ENCODE data around the gene FLT3LG.

The FLT3LG gene

GRCh38 chr19:49491804-49492572 is 18.0 kb downstream of the FLT3LG start:
- peak overlapping the region; percentile 10; the same call in 1 of the 2 replicates for H3K9ac ChIP-seq
- peaks cover 55% of the 10 kb centered on the region for H3K36me3 ChIP-seq
- no peak overlapping the region for H3K4me2 ChIP-seq
- no peak overlapping the region for H3K4me3 ChIP-seq
- TF ChIP-seq Cebpa-rat (IDR thresholded peaks at IDR 0.05): no peak
- H3K27me3 ChIP-seq: no peaks in the 10 kb centered on the region
- no peak overlapping the region for H3K27ac ChIP-seq
- H4K20me1 ChIP-seq: peaks cover 55% of the 10 kb centered on the region
- H3K9me3 ChIP-seq: no peaks in the 10 kb centered on the region
- peaks cover 44% of the 10 kb centered on the region for H3K4me1 ChIP-seq

GRCh38 chr19:49492573-49493405 is 18.8 kb downstream of the FLT3LG start:
- Histone ChIP-seq H3K4me3 (no peak overlapping the region), H3K4me2 (no peak overlapping the region), H3K27ac (no peak overlapping the region), H3K9ac (peak overlapping the region; percentile 10; the same call in 1 of the 2 replicates), H4K20me1 (peaks cover 60% of the 10 kb centered on the region), H3K4me1 (peaks cover 49% of the 10 kb centered on the region), H3K27me3 (no peaks in the 10 kb centered on the region), H3K36me3 (peaks cover 62% of the 10 kb centered on the region), H3K9me3 (no peaks in the 10 kb centered on the region)
- no peak for TF ChIP-seq Cebpa-rat (IDR thresholded peaks at IDR 0.05)

- Histone ChIP-seq H3K36me3 (peaks cover 52% of the 10 kb centered on the region), H3K4me1 (peaks cover 65% of the 10 kb centered on the region), H4K20me1 (peaks cover 54% of the 10 kb centered on the region), H3K27me3 (no peaks in the 10 kb centered on the region), H3K4me2 (peak overlapping the region; percentile 97), H3K9me3 (no peaks in the 10 kb centered on the region), H3K4me3 (peak overlapping the region; percentile 83), H3K9ac (peak overlapping the region; percentile 99), H3K27ac (peak overlapping the region; percentile 99)
- TF ChIP-seq Cebpa-rat (IDR thresholded peaks at IDR 0.05): no peak
Measured at GRCh38 chr19:49496574-49497008, 22.6 kb downstream of the FLT3LG start.

GRCh38 chr19:49497047-49497788 is 23.2 kb downstream of the FLT3LG start:
- Histone ChIP-seq H3K4me2 (peak overlapping the region; percentile 97), H3K27me3 (no peaks in the 10 kb centered on the region), H3K9ac (peak overlapping the region; percentile 99), H3K27ac (peak overlapping the region; percentile 99), H3K4me3 (peak overlapping the region; percentile 83), H4K20me1 (peaks cover 47% of the 10 kb centered on the region), H3K4me1 (peaks cover 71% of the 10 kb centered on the region), H3K36me3 (peaks cover 46% of the 10 kb centered on the region), H3K9me3 (no peaks in the 10 kb centered on the region)
- TF ChIP-seq Cebpa-rat (IDR thresholded peaks at IDR 0.05): no peak

GRCh38 chr19:49497789-49498103 is 23.7 kb downstream of the FLT3LG start:
- no peaks in the 10 kb centered on the region for H3K9me3 ChIP-seq
- peak overlapping the region; percentile 83 for H3K4me3 ChIP-seq
- H3K27ac ChIP-seq: peak overlapping the region; percentile 99; the same call in 1 of the 2 replicates
- peaks cover 76% of the 10 kb centered on the region for H3K4me1 ChIP-seq
- H3K36me3 ChIP-seq: peaks cover 41% of the 10 kb centered on the region
- H3K27me3 ChIP-seq: no peaks in the 10 kb centered on the region
- TF ChIP-seq Cebpa-rat (IDR thresholded peaks at IDR 0.05): no peak
- peak overlapping the region; percentile 97 for H3K4me2 ChIP-seq
- H4K20me1 ChIP-seq: peaks cover 42% of the 10 kb centered on the region
- H3K9ac ChIP-seq: peak overlapping the region; percentile 99

GRCh38 chr19:49498475-49498874 is 24.5 kb downstream of the FLT3LG start:
- Histone ChIP-seq H3K9me3 (no peaks in the 10 kb centered on the region), H3K4me1 (peaks cover 78% of the 10 kb centered on the region), H3K27me3 (no peaks in the 10 kb centered on the region), H3K27ac (peak overlapping the region; percentile 90), H3K36me3 (peaks cover 33% of the 10 kb centered on the region), H4K20me1 (peaks cover 39% of the 10 kb centered on the region), H3K9ac (peak overlapping the region; percentile 99), H3K4me3 (peak overlapping the region; percentile 83), H3K4me2 (peak overlapping the region; percentile 97)
- no peak for TF ChIP-seq Cebpa-rat (IDR thresholded peaks at IDR 0.05)

- H3K27me3 ChIP-seq: no peaks in the 10 kb centered on the region
- H3K27ac ChIP-seq: peak overlapping the region; percentile 90
- H3K4me2 ChIP-seq: peak overlapping the region; percentile 97
- peak overlapping the region; percentile 99 for H3K9ac ChIP-seq
- H3K4me1 ChIP-seq: peaks cover 74% of the 10 kb centered on the region
- no peak for TF ChIP-seq Cebpa-rat (IDR thresholded peaks at IDR 0.05)
- no peaks in the 10 kb centered on the region for H3K9me3 ChIP-seq
- H3K4me3 ChIP-seq: peak overlapping the region; percentile 83
- peaks cover 39% of the 10 kb centered on the region for H4K20me1 ChIP-seq
- peaks cover 32% of the 10 kb centered on the region for H3K36me3 ChIP-seq
Measured at GRCh38 chr19:49499030-49499670, 25.1 kb downstream of the FLT3LG start.

GRCh38 chr19:49502866-49503581 is 29.0 kb downstream of the FLT3LG start:
- Histone ChIP-seq H3K4me2 (peak overlapping the region; percentile 20), H4K20me1 (peaks cover 29% of the 10 kb centered on the region), H3K27ac (0 out of 2 replicates have a peak overlapping the region, but pooled peaks have one; percentile 35), H3K9me3 (no peaks in the 10 kb centered on the region), H3K27me3 (no peaks in the 10 kb centered on the region), H3K9ac (no peak overlapping the region), H3K4me1 (peaks cover 80% of the 10 kb centered on the region), H3K4me3 (no peak overlapping the region), H3K36me3 (peaks cover 22% of the 10 kb centered on the region)
- no peak for TF ChIP-seq Cebpa-rat (IDR thresholded peaks at IDR 0.05)

All from BLaER1 (cell line).